ENCODE results near the gene CTDSP1. TPM values are rescaled to one million over a fixed set of nuclear protein-coding genes. Genes with fewer than 3 reads are reported as not detected.

The CTDSP1 gene
- total RNA-seq, 1 experiment from 2014 or later: 52.3 TPM

- no peak overlapping the region for H4K8ac ChIP-seq (replicated peaks; ENCODE audit: insufficient read length, low read depth, low read length)
- Mint-ChIP-seq H3K9me3 (no peaks in the 10 kb centered on the region; a peak in 1 of 5 replicates), H3K36me3 (ENCODE audit: insufficient read depth in 1 of 3, low read depth in 3 of 3) (no peaks in the 10 kb centered on the region), H3K4me1 (peaks cover 26 to 45% of the 10 kb centered on the region in 2 experiments), H3K27me3 (ENCODE audit: low read depth) (peaks cover 46% of the 10 kb centered on the region), H3K27ac (peak overlapping the region in 1 of 3 experiments; percentile 44; a peak in 1 of 7 replicates), H3K4me3 (peak overlapping the region in 1 of 2 experiments; percentile 71; a peak in 3 of 5 replicates)
- no peak for DNase-seq
- H2BK5ac ChIP-seq (ENCODE audit: insufficient read length, low read length): no peak overlapping the region
- no peak overlapping the region for H2BK12ac ChIP-seq (ENCODE audit: insufficient read length, low read depth, low read length)
- H3K18ac ChIP-seq (ENCODE audit: insufficient read length, low read depth, low read length): no peak overlapping the region
- no peaks in the 10 kb centered on the region for H3K79me1 ChIP-seq (ENCODE audit: insufficient read depth, low read depth, low read length, poor library complexity, severe bottlenecking)
- H3K14ac ChIP-seq (ENCODE audit: insufficient read depth, low read length): no peak overlapping the region
- no peak overlapping the region for H2BK120ac ChIP-seq (ENCODE audit: low read depth, low read length, poor library complexity, severe bottlenecking)
- H2BK15ac ChIP-seq (ENCODE audit: low read depth, low read length): no peak overlapping the region
- H3K4me1 ChIP-seq (ENCODE audit: insufficient read depth, low read length): no peaks in the 10 kb centered on the region; the same call in 1 of the 2 replicates
- no peak overlapping the region for H3K56ac ChIP-seq (ENCODE audit: insufficient read length, low read depth, low read length)
- no peak overlapping the region for H3K4ac ChIP-seq (ENCODE audit: low read depth, low read length)
- H2AFZ ChIP-seq (ENCODE audit: low read length): no peak overlapping the region
- H4K5ac ChIP-seq (ENCODE audit: insufficient read length, low read depth, low read length): no peak overlapping the region
- no peaks in the 10 kb centered on the region for H3K79me2 ChIP-seq (ENCODE audit: insufficient read depth, low read length)
- H3K4me2 ChIP-seq (ENCODE audit: insufficient read depth, insufficient read length, low read length): no peak overlapping the region
- TF ChIP-seq CTCF (conservative IDR thresholded peaks at IDR 0.05): no peak
- peaks cover 20% of the 10 kb centered on the region for H3K27me3 ChIP-seq (ENCODE audit: insufficient read depth, low read length)
- H3K27ac ChIP-seq (ENCODE audit: insufficient read length, low read depth, low read length): no peak overlapping the region
- no peaks in the 10 kb centered on the region for H3K9me3 ChIP-seq (ENCODE audit: control insufficient read depth, low read depth, low read length)
- no CpG with 5 or more reads among the region's 13 CpGs for WGBS (ENCODE audit: extremely low coverage, insufficient read length, low lambda C conversion rate)
- no peaks in the 10 kb centered on the region for H4K20me1 ChIP-seq (ENCODE audit: control insufficient read depth, insufficient read depth, insufficient read length)
- no peak overlapping the region for H3K9ac ChIP-seq (ENCODE audit: extremely low read depth, insufficient read length, low read length)
- H4K91ac ChIP-seq (ENCODE audit: insufficient read length, low read depth, low read length): no peak overlapping the region
- no peak overlapping the region for H2AK5ac ChIP-seq (ENCODE audit: insufficient read length, low read length)
- H3T11ph ChIP-seq (ENCODE audit: low read length): no peak overlapping the region
- peaks cover 29% of the 10 kb centered on the region for H3K23me2 ChIP-seq (ENCODE audit: insufficient read length, low read depth, low read length, poor library complexity, severe bottlenecking)
- no peak overlapping the region for H2BK20ac ChIP-seq (ENCODE audit: low read depth, low read length, poor library complexity, severe bottlenecking)
- no peak overlapping the region for H3K23ac ChIP-seq (ENCODE audit: insufficient read length, low read depth, low read length)
These were observed 5.2 kb upstream of the CTDSP1 start for GRCh38 chr2:218394298-218395089.

All from H9 (cell line).